ENCODE data around the gene KY.

The KY gene

DNA sequence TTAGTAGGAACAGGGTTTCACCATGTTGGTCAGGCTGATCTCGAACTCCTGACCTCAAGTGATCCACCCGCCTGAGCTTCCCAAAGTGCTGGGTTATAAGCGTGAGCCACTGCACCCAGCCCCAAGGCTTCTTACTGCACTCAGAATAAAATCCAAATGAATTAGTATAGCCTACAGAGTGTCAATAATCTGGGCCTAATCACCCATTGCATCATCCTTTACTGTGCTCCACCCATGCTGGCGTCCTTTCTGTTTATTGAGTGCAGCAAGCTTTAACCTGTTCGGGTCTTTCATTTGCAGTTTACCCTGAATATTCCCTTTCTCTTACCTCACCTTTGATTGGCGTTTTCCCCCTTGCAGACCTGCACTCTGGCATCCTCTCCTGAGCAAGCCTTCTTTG, 87.2 kb downstream of the KY start:
- no peak overlapping the region for H3K4me3 ChIP-seq (ENCODE audit: low read length)
- TF ChIP-seq ZNF274 (IDR thresholded peaks at IDR 0.05; ENCODE audit: low read depth, low read length), result no peak

DNA sequence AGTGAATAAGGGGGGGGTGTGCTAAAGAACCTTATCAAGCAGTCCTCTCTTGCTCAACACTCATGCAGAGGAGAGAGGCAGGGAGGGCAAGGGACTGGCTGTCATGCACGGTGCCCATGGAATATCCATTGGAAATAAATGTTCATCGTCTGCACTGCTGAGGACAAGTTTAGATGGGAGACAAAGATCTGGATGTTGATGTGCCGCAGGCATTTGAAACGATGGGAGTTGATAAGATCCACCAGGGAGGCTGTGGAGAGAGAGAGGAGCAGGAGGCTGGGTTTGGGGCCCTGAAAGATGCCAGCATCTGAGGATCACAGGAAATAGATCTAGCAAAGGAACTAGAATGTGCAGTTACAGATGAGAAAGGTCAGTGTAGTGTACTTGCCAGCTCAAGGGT, 88.8 kb downstream of the KY start:
- no peak overlapping the region for H3K4me3 ChIP-seq (ENCODE audit: low read length)
- no peak for TF ChIP-seq ZNF274 (IDR thresholded peaks at IDR 0.05; ENCODE audit: low read depth, low read length)

DNA sequence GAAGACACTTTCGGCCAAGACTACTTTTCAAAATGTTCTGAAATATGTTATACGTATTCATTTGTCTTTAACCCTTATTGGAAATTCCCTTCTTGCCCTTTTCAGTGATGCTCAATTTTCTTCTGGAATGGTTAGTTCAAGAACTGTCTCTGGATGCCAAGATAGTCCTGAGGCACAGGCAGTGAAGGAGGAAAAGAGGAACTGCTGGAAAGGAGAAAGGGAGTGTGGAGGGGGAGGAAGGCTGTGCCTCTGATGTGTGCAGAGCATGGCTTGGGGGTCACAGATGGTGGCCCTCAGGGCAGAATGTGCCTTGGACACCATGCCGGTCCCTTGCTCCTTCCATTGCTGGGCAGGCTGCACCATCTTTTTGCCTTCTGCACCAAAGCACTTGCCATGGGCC, 91.2 kb downstream of the KY start:
- no peak overlapping the region for H3K4me3 ChIP-seq (ENCODE audit: low read length)
- no peak for TF ChIP-seq ZNF274 (IDR thresholded peaks at IDR 0.05; ENCODE audit: low read depth, low read length)
